CD4-positive, alpha-beta memory T cell (primary cell): ENCODE measurements around the gene P3H2. TPM values are rescaled to one million over a fixed set of nuclear protein-coding genes. Genes with fewer than 3 reads are reported as not detected.

Experiments used
- CTCF ChIA-PET: fragments of 350-600 bp; sonication (Branson Sonifier 250); formaldehyde crosslinking; loops from one replicate; lab custom pipeline; 2021; ENCODE audit warnings: inconsistent platforms; ENCODE audit not compliant: partially characterized antibody; lab: Charles Lee
- POLR2A ChIA-PET: fragments of 350-600 bp; sonication (Branson Sonifier 250); formaldehyde crosslinking; loops from one replicate; lab custom pipeline; 2021; ENCODE audit not compliant: partially characterized antibody; lab: Charles Lee
- DNase-seq, 5 donors: peaks; one replicate each; pipeline versions ENCODE4 v3.0.0 to v3.0.0-alpha.2; 2020 to 2022; ENCODE audit warnings: mixed read lengths in 1 of 5
- H3K27ac ChIP-seq: one replicate; pipeline ENCODE4 v1.7.0; 2013; ENCODE audit warnings: low read depth, low read length
- H3K27me3 ChIP-seq: 2 replicates; pipeline ENCODE4 v1.7.0; 2013; ENCODE audit warnings: mild to moderate bottlenecking, low read length, moderate library complexity; ENCODE audit not compliant: insufficient read depth
- H3K36me3 ChIP-seq: 2 replicates; pipeline ENCODE4 v1.7.0; 2013; ENCODE audit warnings: mild to moderate bottlenecking, low read length, moderate library complexity; ENCODE audit not compliant: insufficient read depth
- H3K4me1 ChIP-seq: 2 replicates; pipeline ENCODE4 v1.7.0; 2013; ENCODE audit warnings: mild to moderate bottlenecking, low read length, moderate library complexity; ENCODE audit not compliant: insufficient read depth
- H3K4me3 ChIP-seq, 2 donors: one replicate each; pipeline ENCODE4 v1.7.0; 2013; ENCODE audit warnings: low read length in 2 of 2, mild to moderate bottlenecking in 1 of 2
- H3K9me3 ChIP-seq, 2 donors: one replicate each; pipeline ENCODE4 v1.7.0; 2013; ENCODE audit warnings: low read length in 2 of 2, control low read depth in 1 of 2; ENCODE audit not compliant: control insufficient read depth in 1 of 2
- H3K27ac Mint-ChIP-seq, 7 donors: one replicate each; pipeline ENCODE4 v1.8.0; 2020 to 2021; ENCODE audit warnings: mixed read lengths in 7 of 7, mild to moderate bottlenecking in 6 of 7, inconsistent platforms in 3 of 7, moderate library complexity in 3 of 7
- H3K27me3 Mint-ChIP-seq, 2 donors: one replicate each; pipeline ENCODE4 v1.8.0; 2020 to 2021; ENCODE audit warnings: mixed read lengths in 2 of 2
- H3K36me3 Mint-ChIP-seq, 2 donors: one replicate each; pipeline ENCODE4 v1.8.0; 2020 to 2021; ENCODE audit warnings: mixed read lengths in 2 of 2, inconsistent platforms in 1 of 2, mild to moderate bottlenecking in 1 of 2
- H3K4me1 Mint-ChIP-seq, 4 donors: one replicate each; pipeline ENCODE4 v1.8.0; 2020 to 2021; ENCODE audit warnings: mixed read lengths in 4 of 4, mild to moderate bottlenecking in 1 of 4
- H3K4me3 Mint-ChIP-seq, 8 donors: one replicate each; pipeline ENCODE4 v1.8.0; 2020 to 2021; ENCODE audit warnings: mixed read lengths in 8 of 8, mild to moderate bottlenecking in 7 of 8, moderate library complexity in 6 of 8, inconsistent platforms in 3 of 8
- H3K9me3 Mint-ChIP-seq, 8 donors: one replicate each; pipeline ENCODE4 v1.8.0; 2020 to 2021; ENCODE audit warnings: mixed read lengths in 8 of 8, mild to moderate bottlenecking in 5 of 8, inconsistent platforms in 3 of 8, moderate library complexity in 1 of 8
- intact Hi-C: fragments of 100-400 bp; cut with micrococcal nuclease; formaldehyde crosslinking; loops from one replicate; pipeline ENCODE4 v1.15.1; 2023
- polyA plus RNA-seq, 2 donors: library from polyadenylated mRNA; unstranded; fragments of 300-500 nt; fragmentation: Illumina TruSeq; gene quantifications; one replicate each; pipeline ENCODE4 v1.2.3, GENCODE V29; 2021
- total RNA-seq, 2 experiments: library from RNA; stranded (reverse); gene quantifications; one replicate each; pipeline ENCODE4 v1.2.3, GENCODE V29; 2021

Gene P3H2
- total and polyA plus RNA-seq, 4 experiments from 2014 or later = not detected

DNA sequence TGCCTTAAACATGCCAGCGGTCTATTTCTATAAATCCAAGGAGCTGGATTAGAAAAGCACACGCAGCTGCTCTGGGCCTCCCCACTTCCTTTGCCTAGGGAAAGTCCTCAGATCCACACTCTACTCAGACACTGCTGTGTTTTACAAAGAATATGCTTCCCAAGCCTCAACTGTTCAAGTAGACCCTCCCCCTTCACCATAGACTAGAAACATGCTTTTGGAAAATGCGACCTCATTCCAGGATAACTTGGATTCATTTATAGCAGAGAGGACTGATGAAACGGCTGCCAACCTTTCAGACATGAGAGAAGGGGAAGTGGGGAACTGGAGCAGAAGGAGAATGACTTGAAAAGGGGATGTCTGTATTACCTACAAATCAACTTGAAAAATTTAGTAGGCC, 64.0 kb downstream of the P3H2 start:
- no peaks in the 10 kb centered on the region for H3K36me3 ChIP-seq
- H3K9me3 Mint-ChIP-seq = no peaks in the 10 kb centered on the region
- peaks cover 6% of the 10 kb centered on the region in 2 donors for H3K27me3 Mint-ChIP-seq
- H3K4me3 Mint-ChIP-seq = no peak overlapping the region
- H3K9me3 ChIP-seq = no peaks in the 10 kb centered on the region
- H3K27ac Mint-ChIP-seq = no peak overlapping the region
- H3K27me3 ChIP-seq = no peaks in the 10 kb centered on the region
- intact Hi-C loops = no loop called here
- no peaks in the 10 kb centered on the region for H3K4me1 ChIP-seq
- ChIA-PET CTCF (no interaction called here), POLR2A (no interaction called here)
- no peak for DNase-seq
- no peaks in the 10 kb centered on the region for H3K4me1 Mint-ChIP-seq
- no peak overlapping the region for H3K27ac ChIP-seq
- H3K36me3 Mint-ChIP-seq = no peaks in the 10 kb centered on the region
- no peak overlapping the region for H3K4me3 ChIP-seq

- H3K4me3 Mint-ChIP-seq = no peak overlapping the region
- no peaks in the 10 kb centered on the region for H3K4me1 Mint-ChIP-seq
- Histone ChIP-seq H3K4me3 (no peak overlapping the region), H3K27me3 (no peaks in the 10 kb centered on the region), H3K4me1 (no peaks in the 10 kb centered on the region), H3K27ac (no peak overlapping the region), H3K9me3 (no peaks in the 10 kb centered on the region), H3K36me3 (no peaks in the 10 kb centered on the region)
- H3K27ac Mint-ChIP-seq = no peak overlapping the region
- no peaks in the 10 kb centered on the region for H3K36me3 Mint-ChIP-seq
- POLR2A ChIA-PET = no interaction called here
- H3K9me3 Mint-ChIP-seq = no peaks in the 10 kb centered on the region
- intact Hi-C loops = no loop called here
- CTCF ChIA-PET = no interaction called here
- no peak for DNase-seq
- H3K27me3 Mint-ChIP-seq = peaks cover 6% of the 10 kb centered on the region in 2 donors
Observed at GRCh38 chr3:190055773-190056172, 64.9 kb downstream of the P3H2 start.

DNA sequence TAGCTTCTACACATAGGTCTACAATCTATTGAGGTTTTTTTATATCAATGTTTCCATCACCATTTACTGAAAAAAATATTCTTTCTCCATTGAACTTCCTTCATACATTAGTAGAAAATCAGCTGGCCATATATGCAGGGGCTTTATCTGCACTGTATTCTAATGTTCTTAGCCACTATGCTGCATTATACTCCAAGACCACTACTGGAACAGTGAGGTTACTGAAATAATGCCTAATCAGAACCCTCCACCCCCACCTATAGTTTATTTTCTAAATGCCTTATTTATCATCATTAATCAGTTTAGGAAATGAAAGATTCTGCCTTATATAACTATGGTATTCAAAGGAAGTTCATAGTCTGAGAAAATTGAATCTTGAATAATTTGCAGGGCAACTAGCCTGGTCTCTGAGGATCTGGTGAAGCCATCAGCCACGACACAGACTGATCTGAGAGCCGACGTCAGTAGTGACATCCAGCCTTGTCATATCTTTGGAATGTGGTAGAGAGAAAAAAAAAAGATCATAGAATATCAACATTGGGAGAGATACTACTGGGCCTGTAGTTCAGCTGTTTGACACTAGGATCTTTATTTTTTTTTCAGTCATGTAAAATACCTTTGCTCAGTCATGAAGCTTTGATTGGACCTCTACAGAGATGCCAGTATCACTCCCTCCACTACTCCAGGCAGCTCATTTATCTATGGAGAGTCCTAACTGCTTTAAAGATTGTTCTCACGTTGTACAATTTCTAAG, 66.6 kb downstream of the P3H2 start:
- H3K36me3 Mint-ChIP-seq = no peaks in the 10 kb centered on the region
- no peak overlapping the region for H3K4me3 Mint-ChIP-seq
- H3K27ac ChIP-seq = no peak overlapping the region
- ChIA-PET POLR2A (no interaction called here), CTCF (interaction anchor here (0.5 kb wide), 1 partner anchor 13 kb away, joined by 3 read pairs; no protein-coding TSS in a partner anchor)
- no peaks in the 10 kb centered on the region for H3K9me3 ChIP-seq
- intact Hi-C loops = no loop called here
- H3K9me3 Mint-ChIP-seq = no peaks in the 10 kb centered on the region
- DNase-seq = no peak
- H3K4me1 Mint-ChIP-seq = no peaks in the 10 kb centered on the region
- H3K36me3 ChIP-seq = no peaks in the 10 kb centered on the region
- no peaks in the 10 kb centered on the region for H3K27me3 ChIP-seq
- H3K27ac Mint-ChIP-seq = no peak overlapping the region
- peaks cover 3 to 5% of the 10 kb centered on the region in 2 donors for H3K27me3 Mint-ChIP-seq
- no peaks in the 10 kb centered on the region for H3K4me1 ChIP-seq
- no peak overlapping the region for H3K4me3 ChIP-seq

- H3K4me1 ChIP-seq = no peaks in the 10 kb centered on the region
- no peak overlapping the region for H3K4me3 Mint-ChIP-seq
- no peaks in the 10 kb centered on the region for H3K9me3 Mint-ChIP-seq
- no peaks in the 10 kb centered on the region for H3K36me3 ChIP-seq
- H3K27ac Mint-ChIP-seq = no peak overlapping the region
- CTCF ChIA-PET = no interaction called here
- H3K27me3 Mint-ChIP-seq = peaks cover 6 to 9% of the 10 kb centered on the region in 2 donors
- no peaks in the 10 kb centered on the region for H3K27me3 ChIP-seq
- intact Hi-C loops = no loop called here
- H3K9me3 ChIP-seq = no peaks in the 10 kb centered on the region
- POLR2A ChIA-PET = no interaction called here
- H3K36me3 Mint-ChIP-seq = no peaks in the 10 kb centered on the region
- DNase-seq = no peak
- H3K4me3 ChIP-seq = no peak overlapping the region
- H3K27ac ChIP-seq = no peak overlapping the region
- no peaks in the 10 kb centered on the region for H3K4me1 Mint-ChIP-seq
Observed at GRCh38 chr3:190051641-190052040, 69.1 kb downstream of the P3H2 start.

- Histone ChIP-seq H3K36me3 (no peaks in the 10 kb centered on the region), H3K27ac (no peak overlapping the region), H3K4me1 (no peaks in the 10 kb centered on the region), H3K27me3 (no peaks in the 10 kb centered on the region), H3K9me3 (no peaks in the 10 kb centered on the region), H3K4me3 (no peak overlapping the region)
- Mint-ChIP-seq H3K27ac (no peak overlapping the region), H3K4me1 (no peaks in the 10 kb centered on the region), H3K36me3 (no peaks in the 10 kb centered on the region), H3K27me3 (peaks cover 6% of the 10 kb centered on the region in 2 donors), H3K4me3 (no peak overlapping the region), H3K9me3 (peaks cover 0 to 3% (median 0%) of the 10 kb centered on the region in 8 donors)
- ChIA-PET POLR2A (no interaction called here), CTCF (no interaction called here)
- no peak for DNase-seq
- intact Hi-C loops = no loop called here
Observed at GRCh38 chr3:190048932-190049441, 71.7 kb downstream of the P3H2 start.

DNA sequence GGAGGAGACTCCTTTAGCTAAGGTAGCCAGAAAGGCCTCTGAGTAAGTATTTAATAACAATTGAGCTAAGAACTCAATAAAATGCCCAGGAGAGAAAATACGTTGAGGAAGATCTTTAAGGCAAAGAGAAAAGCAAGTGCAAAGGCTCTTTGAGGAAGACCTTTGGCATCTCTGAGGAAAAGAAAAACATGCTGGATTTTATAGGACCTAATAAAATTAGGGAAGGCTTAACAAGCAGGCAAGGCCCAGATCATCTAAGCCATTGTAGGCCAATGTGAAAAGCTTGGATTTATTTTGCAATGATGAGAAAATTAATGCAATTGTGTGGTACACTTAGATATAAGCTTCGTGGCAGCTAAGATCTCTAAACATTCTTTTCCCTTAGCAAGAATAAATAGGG, 75.7 kb downstream of the P3H2 start:
- DNase-seq = no peak
- no peak overlapping the region for H3K4me3 Mint-ChIP-seq
- peaks cover 7 to 8% of the 10 kb centered on the region in 2 donors for H3K27me3 Mint-ChIP-seq
- H3K36me3 Mint-ChIP-seq = no peaks in the 10 kb centered on the region
- Histone ChIP-seq H3K27ac (no peak overlapping the region), H3K27me3 (no peaks in the 10 kb centered on the region), H3K4me1 (no peaks in the 10 kb centered on the region), H3K9me3 (no peaks in the 10 kb centered on the region), H3K4me3 (no peak overlapping the region), H3K36me3 (no peaks in the 10 kb centered on the region)
- intact Hi-C loops = no loop called here
- no peak overlapping the region for H3K27ac Mint-ChIP-seq
- peaks cover 0 to 3% (median 0%) of the 10 kb centered on the region in 8 donors for H3K9me3 Mint-ChIP-seq
- H3K4me1 Mint-ChIP-seq = no peaks in the 10 kb centered on the region
- POLR2A ChIA-PET = no interaction called here
- CTCF ChIA-PET = no interaction called here

DNA sequence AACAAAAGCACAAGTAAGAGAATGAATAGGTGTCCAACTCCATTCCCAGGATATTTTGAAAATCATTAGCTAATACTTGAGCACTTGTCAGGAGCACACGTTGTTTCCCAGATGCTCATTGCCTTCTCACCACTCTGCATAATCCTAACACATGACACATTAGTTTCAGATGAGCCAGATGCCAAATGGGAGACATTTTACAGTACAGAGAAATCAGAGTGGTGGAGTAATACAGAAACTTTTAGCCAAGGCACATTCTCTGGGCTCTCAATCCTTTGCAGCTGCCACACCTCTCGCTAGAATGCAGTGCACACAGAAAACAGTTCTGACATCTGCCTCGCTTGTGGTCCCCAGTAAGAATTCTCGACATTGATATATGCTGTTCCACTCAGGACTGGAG, 76.6 kb downstream of the P3H2 start:
- H3K36me3 Mint-ChIP-seq = no peaks in the 10 kb centered on the region
- H3K27me3 ChIP-seq = no peaks in the 10 kb centered on the region
- H3K9me3 ChIP-seq = no peaks in the 10 kb centered on the region
- H3K27ac ChIP-seq = no peak overlapping the region
- H3K4me1 ChIP-seq = no peaks in the 10 kb centered on the region
- no peak overlapping the region for H3K4me3 ChIP-seq
- CTCF ChIA-PET = no interaction called here
- POLR2A ChIA-PET = no interaction called here
- peaks cover 0 to 3% (median 0%) of the 10 kb centered on the region in 8 donors for H3K9me3 Mint-ChIP-seq
- H3K4me3 Mint-ChIP-seq = no peak overlapping the region
- H3K36me3 ChIP-seq = no peaks in the 10 kb centered on the region
- no peak overlapping the region for H3K27ac Mint-ChIP-seq
- no peak for DNase-seq
- H3K27me3 Mint-ChIP-seq = peaks cover 7 to 8% of the 10 kb centered on the region in 2 donors
- intact Hi-C loops = no loop called here
- H3K4me1 Mint-ChIP-seq = no peaks in the 10 kb centered on the region
